Measurements from ENCODE around the gene CD164. TPM values are rescaled to one million over a fixed set of nuclear protein-coding genes. Genes with fewer than 3 reads are reported as not detected.
A peak's percentile ranks its signal among the peaks of the same experiment; 100 is the strongest.

Gene CD164
- 100 to 1,000 TPM; 214 to 364 TPM for total RNA-seq
- polyA plus RNA-seq (ENCODE audit: insufficient read length in 2 of 2) = 10 to 100 TPM; 81.0 to 85.2 TPM
- long read RNA-seq, donor 1, transcript CD164-202 (6 exons, 3,365 nt) = major isoform, 40 of 46 reads
- long read RNA-seq, donor 1, partial matches to known transcripts = 0 of 46 reads
- long read RNA-seq, donor 1, other reads (novel, unspliced or antisense) = 0 of 46 reads
- long read RNA-seq, donor 2, full-length matches to known transcripts = 21 of 21 reads
- long read RNA-seq, donor 2, partial matches to known transcripts = 0 of 21 reads
- long read RNA-seq, donor 2, other reads (novel, unspliced or antisense) = 0 of 21 reads
- long read RNA-seq, donor 3, full-length matches to known transcripts = 35 of 35 reads
- long read RNA-seq, donor 3, partial matches to known transcripts = 0 of 35 reads
- long read RNA-seq, donor 3, other reads (novel, unspliced or antisense) = 0 of 35 reads
- long read RNA-seq, donor 4, full-length matches to known transcripts = 99 of 106 reads
- long read RNA-seq, donor 4, partial matches to known transcripts = 7 of 106 reads
- long read RNA-seq, donor 4, other reads (novel, unspliced or antisense) = 0 of 106 reads

GRCh38 chr6:109381747-109382575, at the start of gene CD164:
CD164 (minus strand) TSS chr6:109382467; CDS start chr6:109382378, 89 bp downstream.
- Histone ChIP-seq H3K9me3 (ENCODE audit: control insufficient read depth, insufficient read depth, low read length) (no peaks in the 10 kb centered on the region), H3K27me3 (ENCODE audit: control insufficient read depth, insufficient read depth, low read length) (no peaks in the 10 kb centered on the region), H3K36me3 (ENCODE audit: control insufficient read depth, insufficient read depth, low read length) (peaks cover under 1% of the 10 kb centered on the region), H3K27ac (ENCODE audit: low read depth, low read length) (peak within 1 kb of the TSS; percentile 98), H3K4me3 (ENCODE audit: low read depth, low read length) (peak within 1 kb of the TSS; percentile 97), H3K4me1 (ENCODE audit: control insufficient read depth, insufficient read depth, low read length) (peaks cover 5% of the 10 kb centered on the region)
- WGBS (ENCODE audit: insufficient coverage) = 0% methylated on average over 92 of the region's 93 CpGs
- peak in 5 of 6 donors; percentile 26 to 99 (median 92) for DNase-seq (ENCODE audit: low read depth in 4 of 6, low spot score in 6 of 6)

- Histone ChIP-seq H3K36me3 (ENCODE audit: control insufficient read depth, insufficient read depth, low read length) (no peaks in the 10 kb centered on the region), H3K9me3 (ENCODE audit: control insufficient read depth, insufficient read depth, low read length) (no peaks in the 10 kb centered on the region), H3K27ac (ENCODE audit: low read depth, low read length) (no peak overlapping the region), H3K4me1 (ENCODE audit: control insufficient read depth, insufficient read depth, low read length) (no peaks in the 10 kb centered on the region), H3K4me3 (ENCODE audit: low read depth, low read length) (no peak overlapping the region), H3K27me3 (ENCODE audit: control insufficient read depth, insufficient read depth, low read length) (no peaks in the 10 kb centered on the region)
- no peak for DNase-seq (ENCODE audit: low read depth in 4 of 6, low spot score in 6 of 6)
- 94% methylated on average over 3 of the region's 3 CpGs for WGBS (ENCODE audit: insufficient coverage)
Measured at GRCh38 chr6:109429496-109429895, 47.2 kb upstream of the CD164 start.

- Histone ChIP-seq H3K36me3 (ENCODE audit: control insufficient read depth, insufficient read depth, low read length) (no peaks in the 10 kb centered on the region), H3K27me3 (ENCODE audit: control insufficient read depth, insufficient read depth, low read length) (no peaks in the 10 kb centered on the region), H3K27ac (ENCODE audit: low read depth, low read length) (no peak overlapping the region), H3K4me1 (ENCODE audit: control insufficient read depth, insufficient read depth, low read length) (no peaks in the 10 kb centered on the region), H3K4me3 (ENCODE audit: low read depth, low read length) (no peak overlapping the region), H3K9me3 (ENCODE audit: control insufficient read depth, insufficient read depth, low read length) (no peaks in the 10 kb centered on the region)
- peak in 1 of 6 donors; percentile 39 for DNase-seq (ENCODE audit: low read depth in 4 of 6, low spot score in 6 of 6)
- 62% methylated on average over 5 of the region's 7 CpGs for WGBS (ENCODE audit: insufficient coverage)
Measured at GRCh38 chr6:109428889-109429477, 46.7 kb upstream of the CD164 start.

GRCh38 chr6:109424946-109425345, 42.7 kb upstream of the CD164 start:
- Histone ChIP-seq H3K27me3 (ENCODE audit: control insufficient read depth, insufficient read depth, low read length) (no peaks in the 10 kb centered on the region), H3K27ac (ENCODE audit: low read depth, low read length) (no peak overlapping the region), H3K9me3 (ENCODE audit: control insufficient read depth, insufficient read depth, low read length) (no peaks in the 10 kb centered on the region), H3K36me3 (ENCODE audit: control insufficient read depth, insufficient read depth, low read length) (no peaks in the 10 kb centered on the region), H3K4me3 (ENCODE audit: low read depth, low read length) (no peak overlapping the region), H3K4me1 (ENCODE audit: control insufficient read depth, insufficient read depth, low read length) (no peaks in the 10 kb centered on the region)
- no CpG with 5 or more reads among the region's 2 CpGs for WGBS (ENCODE audit: insufficient coverage)
- no peak for DNase-seq (ENCODE audit: low read depth in 4 of 6, low spot score in 6 of 6)

- H3K27me3 ChIP-seq (ENCODE audit: control insufficient read depth, insufficient read depth, low read length) = no peaks in the 10 kb centered on the region
- no peak overlapping the region for H3K4me3 ChIP-seq (ENCODE audit: low read depth, low read length)
- no peaks in the 10 kb centered on the region for H3K36me3 ChIP-seq (ENCODE audit: control insufficient read depth, insufficient read depth, low read length)
- no CpG with 5 or more reads among the region's 1 CpG for WGBS (ENCODE audit: insufficient coverage)
- H3K27ac ChIP-seq (ENCODE audit: low read depth, low read length) = no peak overlapping the region
- no peak for DNase-seq (ENCODE audit: low read depth in 4 of 6, low spot score in 6 of 6)
- H3K4me1 ChIP-seq (ENCODE audit: control insufficient read depth, insufficient read depth, low read length) = no peaks in the 10 kb centered on the region
- no peaks in the 10 kb centered on the region for H3K9me3 ChIP-seq (ENCODE audit: control insufficient read depth, insufficient read depth, low read length)
Measured at GRCh38 chr6:109421184-109421583, 38.9 kb upstream of the CD164 start.

GRCh38 chr6:109420751-109421150, 38.5 kb upstream of the CD164 start:
- Histone ChIP-seq H3K27me3 (ENCODE audit: control insufficient read depth, insufficient read depth, low read length) (no peaks in the 10 kb centered on the region), H3K36me3 (ENCODE audit: control insufficient read depth, insufficient read depth, low read length) (no peaks in the 10 kb centered on the region), H3K27ac (ENCODE audit: low read depth, low read length) (no peak overlapping the region), H3K9me3 (ENCODE audit: control insufficient read depth, insufficient read depth, low read length) (no peaks in the 10 kb centered on the region), H3K4me1 (ENCODE audit: control insufficient read depth, insufficient read depth, low read length) (no peaks in the 10 kb centered on the region), H3K4me3 (ENCODE audit: low read depth, low read length) (no peak overlapping the region)
- 60% methylated on average over 1 of the region's 1 CpG for WGBS (ENCODE audit: insufficient coverage)
- DNase-seq (ENCODE audit: low read depth in 4 of 6, low spot score in 6 of 6) = no peak

- Histone ChIP-seq H3K27me3 (ENCODE audit: control insufficient read depth, insufficient read depth, low read length) (no peaks in the 10 kb centered on the region), H3K4me1 (ENCODE audit: control insufficient read depth, insufficient read depth, low read length) (no peaks in the 10 kb centered on the region), H3K9me3 (ENCODE audit: control insufficient read depth, insufficient read depth, low read length) (peaks cover 1% of the 10 kb centered on the region), H3K4me3 (ENCODE audit: low read depth, low read length) (no peak overlapping the region), H3K27ac (ENCODE audit: low read depth, low read length) (no peak overlapping the region), H3K36me3 (ENCODE audit: control insufficient read depth, insufficient read depth, low read length) (no peaks in the 10 kb centered on the region)
- DNase-seq (ENCODE audit: low read depth in 4 of 6, low spot score in 6 of 6) = no peak
- WGBS (ENCODE audit: insufficient coverage) = 85% methylated on average over 3 of the region's 4 CpGs
Measured at GRCh38 chr6:109417646-109418045, 35.4 kb upstream of the CD164 start.

GRCh38 chr6:109411034-109411433, 28.8 kb upstream of the CD164 start:
- H3K4me3 ChIP-seq (ENCODE audit: low read depth, low read length) = no peak overlapping the region
- H3K4me1 ChIP-seq (ENCODE audit: control insufficient read depth, insufficient read depth, low read length) = no peaks in the 10 kb centered on the region
- H3K36me3 ChIP-seq (ENCODE audit: control insufficient read depth, insufficient read depth, low read length) = no peaks in the 10 kb centered on the region
- no peaks in the 10 kb centered on the region for H3K27me3 ChIP-seq (ENCODE audit: control insufficient read depth, insufficient read depth, low read length)
- no peak overlapping the region for H3K27ac ChIP-seq (ENCODE audit: low read depth, low read length)
- peaks cover 1% of the 10 kb centered on the region for H3K9me3 ChIP-seq (ENCODE audit: control insufficient read depth, insufficient read depth, low read length)
- no peak for DNase-seq (ENCODE audit: low read depth in 4 of 6, low spot score in 6 of 6)
- WGBS (ENCODE audit: insufficient coverage) = no CpG with 5 or more reads among the region's 2 CpGs

- Histone ChIP-seq H3K4me3 (ENCODE audit: low read depth, low read length) (no peak overlapping the region), H3K27ac (ENCODE audit: low read depth, low read length) (no peak overlapping the region), H3K27me3 (ENCODE audit: control insufficient read depth, insufficient read depth, low read length) (no peaks in the 10 kb centered on the region), H3K36me3 (ENCODE audit: control insufficient read depth, insufficient read depth, low read length) (no peaks in the 10 kb centered on the region), H3K9me3 (ENCODE audit: control insufficient read depth, insufficient read depth, low read length) (no peaks in the 10 kb centered on the region), H3K4me1 (ENCODE audit: control insufficient read depth, insufficient read depth, low read length) (no peaks in the 10 kb centered on the region)
- WGBS (ENCODE audit: insufficient coverage) = 100% methylated on average over 1 of the region's 4 CpGs
- DNase-seq (ENCODE audit: low read depth in 4 of 6, low spot score in 6 of 6) = no peak
Measured at GRCh38 chr6:109406196-109406595, 23.9 kb upstream of the CD164 start.
